HepG2 (cell line): ENCODE measurements around the gene RALBP1. TPM values are rescaled to one million over a fixed set of nuclear protein-coding genes. Genes with fewer than 3 reads are reported as not detected.

Source experiments
- ARID5B ChIP-seq: IDR thresholded peaks from 2 replicates; pipeline ENCODE4 v1.4.0; 2020; ENCODE audit warnings: mild to moderate bottlenecking, missing genetic modification reagents
- GATAD2A ChIP-seq: IDR thresholded peaks from 2 replicates; pipeline ENCODE4 v1.6.1; 2016
- HNRNPUL1 ChIP-seq: fragments of 200-400 bp; formaldehyde crosslinking; IDR thresholded peaks from 2 replicates; pipeline ENCODE4 v1.6.1; 2017; ENCODE audit warnings: low read depth, mild to moderate bottlenecking, low read length, moderate library complexity
- JUND ChIP-seq: sonication (generic); formaldehyde crosslinking; IDR thresholded peaks from 2 replicates; pipeline ENCODE4 v1.8.0; 2022; ENCODE audit warnings: mild to moderate bottlenecking, missing genetic modification reagents
- SETDB1 ChIP-seq: sonication (generic); formaldehyde crosslinking; IDR thresholded peaks from 2 replicates; pipeline ENCODE4 v1.5.1; 2020; ENCODE audit warnings: missing genetic modification reagents, mild to moderate bottlenecking, borderline replicate concordance
- SOX13 ChIP-seq, 3 experiments: fragments of 450-650 bp in 1 of 3; sonication (generic) in 1 of 3; formaldehyde crosslinking in 1 of 3; IDR thresholded peaks in 2 of 3; conservative IDR thresholded peaks in 1 of 3; 2 replicates each; pipeline versions ENCODE4 v1.5.0 to v1.6.1; 2016 to 2020; ENCODE audit warnings: antibody characterized with exemption in 1 of 3, mild to moderate bottlenecking in 1 of 3, missing compliant biosample characterization in 1 of 3, missing genetic modification reagents in 1 of 3, moderate library complexity in 1 of 3
- SYNCRIP ChIP-seq: fragments of 200-400 bp; formaldehyde crosslinking; IDR thresholded peaks from 2 replicates; pipeline ENCODE4 v1.6.1; 2018; ENCODE audit warnings: mild to moderate bottlenecking, low read depth, low read length; ENCODE audit not compliant: insufficient read depth
- ZBTB14 ChIP-seq: sonication (generic); formaldehyde crosslinking; IDR thresholded peaks from 2 replicates; pipeline ENCODE4 v1.4.0; 2020; ENCODE audit warnings: missing genetic modification reagents
- ZGPAT ChIP-seq: IDR thresholded peaks from 2 replicates; pipeline ENCODE4 v1.6.1; 2016; ENCODE audit warnings: mild to moderate bottlenecking
- ZNF646 ChIP-seq: sonication (generic); formaldehyde crosslinking; IDR thresholded peaks from 2 replicates; pipeline ENCODE4 v1.9.0; 2021; ENCODE audit warnings: mild to moderate bottlenecking, missing genetic modification reagents
- polyA plus RNA-seq, 8 experiments: library from polyadenylated mRNA; depleted of rRNA in 3 of 8; stranded (reverse) in 7 of 8; unstranded in 1 of 8; fragments of >200 nt; fragmentation: Illumina TruSeq in 4 of 8; extraction: Trizol in 4 of 8; gene quantifications; 2 replicates each; pipeline versions ENCODE4 v1.2.1 to v1.2.3, GENCODE V29; 2011 to 2016; ENCODE audit warnings: low read depth in 4 of 8, missing spikeins in 1 of 8, mixed read lengths in 1 of 8; ENCODE audit not compliant: insufficient read depth in 1 of 8
- total RNA-seq, 5 experiments: library from RNA; depleted of rRNA; stranded (reverse); fragments of >200 nt; fragmentation: Illumina TruSeq; extraction: Trizol; gene quantifications; 2 replicates each; pipeline ENCODE4 v1.2.3, GENCODE V29; 2016; ENCODE audit warnings: low read depth in 1 of 5

RALBP1 gene
- total and polyA plus RNA-seq, 2 of the 13 experiments (the other 11 are each of a cell fraction or from before 2014, with no cell fraction given) = 24.5 to 33.1 TPM

- TF ChIP-seq SOX13 (IDR thresholded peaks at IDR 0.05) (no peak), SOX13 (CRISPR knock-in tag; conservative IDR thresholded peaks at IDR 0.05 in 1 of 2, IDR thresholded peaks at IDR 0.05 in 1 of 2) (peak in 1 of 2 experiments; percentile 52; a peak in 1 of 4 replicates), GATAD2A (CRISPR knock-in tag) (peak; percentile 86), ZGPAT (CRISPR knock-in tag) (peak; percentile 46; the same call in 1 of the 2 replicates), ARID5B (CRISPR knock-in tag) (peak; percentile 76), ZNF646 (CRISPR knock-in tag) (no peak), SYNCRIP (no peak), HNRNPUL1 (no peak), ZBTB14 (CRISPR knock-in tag) (no peak), SETDB1 (CRISPR knock-in tag) (no peak), JUND (CRISPR knock-in tag) (no peak)
Observed at GRCh38 chr18:9575558-9575957, 100.2 kb downstream of the RALBP1 start (continued).
